ENCODE measurements around the gene MYH4. TPM values are rescaled to one million over a fixed set of nuclear protein-coding genes. Genes with fewer than 3 reads are reported as not detected.

The MYH4 gene
- polyA plus RNA-seq, 1 of the 3 experiments (the other 2 are of a cell fraction) = not detected

GRCh38 chr17:10428781-10429180 is 40.6 kb downstream of the MYH4 start:
- POLR2A ChIA-PET = no interaction called here
- CTCF ChIA-PET = no interaction called here
- Histone ChIP-seq H3K27me3 (ENCODE audit: insufficient read depth) (no peaks in the 10 kb centered on the region), H3K4me3 (ENCODE audit: low read depth in 2 of 2, low read length in 1 of 2) (no peak overlapping the region), H3K9me2 (no peaks in the 10 kb centered on the region), H3K79me2 (ENCODE audit: insufficient read depth) (no peaks in the 10 kb centered on the region), H4K20me1 (ENCODE audit: insufficient read depth) (no peaks in the 10 kb centered on the region), H3K27ac (ENCODE audit: low read depth in 2 of 2, low read length in 1 of 2) (no peak overlapping the region), H3K4me1 (ENCODE audit: control insufficient read depth in 1 of 2, insufficient read depth in 2 of 2, low read depth in 1 of 2, low read length in 1 of 2) (no peaks in the 10 kb centered on the region), H3K9me3 (no peaks in the 10 kb centered on the region), H3K9ac (no peak overlapping the region), H3K36me3 (replicated peaks in 1 of 2; ENCODE audit: control insufficient read depth in 1 of 2, insufficient read depth in 2 of 2, low read length in 1 of 2) (no peaks in the 10 kb centered on the region), H3F3A (replicated peaks; ENCODE audit: insufficient read depth) (no peaks in the 10 kb centered on the region), H2AFZ (ENCODE audit: low read depth) (no peak overlapping the region; the same call in 1 of the 2 replicates), H3K4me2 (no peak overlapping the region)
- TF ChIP-seq FOSL2 (IDR thresholded peaks at IDR 0.05; ENCODE audit: borderline replicate concordance, low read depth) (no peak), RCOR1 (IDR thresholded peaks at IDR 0.05; ENCODE audit: low read length) (no peak), EP300 (IDR thresholded peaks at IDR 0.05; ENCODE audit: borderline replicate concordance in 1 of 2, low read depth in 1 of 2, low read length in 1 of 2) (no peak), TAF1 (IDR thresholded peaks at IDR 0.05; ENCODE audit: borderline replicate concordance, low read depth, low read length) (no peak), MXI1 (IDR thresholded peaks at IDR 0.05; ENCODE audit: low read depth, low read length) (no peak), RXRA (IDR thresholded peaks at IDR 0.05; ENCODE audit: borderline replicate concordance, low read depth) (no peak), SIN3A (IDR thresholded peaks at IDR 0.05; ENCODE audit: borderline replicate concordance, low read depth, low read length) (no peak), RAD21 (IDR thresholded peaks at IDR 0.05; ENCODE audit: low read length) (no peak), EZH2phosphoT487 (IDR thresholded peaks at IDR 0.05; ENCODE audit: borderline replicate concordance, low read depth) (no peak), FOXJ3 (CRISPR knock-in tag; IDR thresholded peaks at IDR 0.05) (no peak), CTCF (IDR thresholded peaks at IDR 0.05) (no peak), PBX3 (IDR thresholded peaks at IDR 0.05) (no peak), USF1 (IDR thresholded peaks at IDR 0.05; ENCODE audit: borderline replicate concordance, low read depth) (no peak), ZBTB33 (IDR thresholded peaks at IDR 0.05; ENCODE audit: borderline replicate concordance, low read depth) (no peak), ELF1 (IDR thresholded peaks at IDR 0.05) (no peak), MAX (IDR thresholded peaks at IDR 0.05; ENCODE audit: low read depth) (no peak), RFX5 (IDR thresholded peaks at IDR 0.05; ENCODE audit: low read length) (no peak), NFIC (IDR thresholded peaks at IDR 0.05; ENCODE audit: borderline replicate concordance) (no peak), IRF3 (IDR thresholded peaks at IDR 0.05; ENCODE audit: low read depth, low read length) (no peak)
- WGBS (ENCODE audit: low lambda C conversion rate) = 9% methylated on average over 2 of the region's 2 CpGs
- no peak for DNase-seq

All from SK-N-SH (cell line).